Pancreas (tissue), 10 donors: ENCODE results near the gene TSSK2. TPM values are rescaled to one million over a fixed set of nuclear protein-coding genes. Genes with fewer than 3 reads are reported as not detected.

Source experiments
- ATAC-seq, 4 donors: fragments of 200-7000 bp; cut with Tn5 transposase; one replicate each; pipeline versions ENCODE4 v1.8.0 to v1.9.1; 2020; ENCODE audit warnings: mild to moderate bottlenecking in 4 of 4, moderate library complexity in 4 of 4
- DNase-seq, 6 donors: peaks; one replicate each; pipeline ENCODE4 v3.0.0-alpha.2; 2020
- FAIRE-seq: peaks from 2 replicates; lab custom pipeline; 2012; peaks lifted over from hg19 to GRCh38; lab: Jason Lieb, UNC
- H3K27ac ChIP-seq, 4 donors: fragments of 200-600 bp; sonication (generic); 1 replicate in 3 of 4; 2 replicates in 1 of 4; pipeline versions ENCODE4 v1.5.0 to v1.8.0; 2020
- H3K27me3 ChIP-seq, 4 donors: fragments of 200-600 bp; one replicate each; pipeline ENCODE4 v1.8.0; 2021
- H3K36me3 ChIP-seq, 3 donors: fragments of 200-600 bp; sonication (generic) in 1 of 3; one replicate each; pipeline versions ENCODE4 v1.5.0 to v1.8.0; 2020 to 2021
- H3K4me1 ChIP-seq, 3 donors: fragments of 200-600 bp; one replicate each; pipeline ENCODE4 v1.8.0; 2021
- H3K4me3 ChIP-seq, 4 donors: fragments of 200-600 bp; sonication (generic) in 2 of 4; one replicate each; pipeline versions ENCODE4 v1.5.0 to v1.8.0; 2020 to 2021
- H3K9me3 ChIP-seq, 4 donors: fragments of 200-600 bp; one replicate each; pipeline ENCODE4 v1.8.0; 2021
- CTCF ChIP-seq, 4 donors: fragments of 200-600 bp; sonication (generic) in 3 of 4; IDR thresholded peaks; one replicate each; pipeline versions ENCODE4 v1.5.0 to v1.8.0; 2021; ENCODE audit warnings: antibody characterized with exemption in 4 of 4
- WGBS, 2 donors: extraction: QIAGEN DNeasy Blood & Tissue Kit; methylation state at CpG; one replicate each; pipeline ENCODE4 v1.1.7; 2013; 5-methylcytosine and 5-hydroxymethylcytosine counted together
- intact Hi-C, 3 donors: fragments of 100-400 bp; cut with DNase I; formaldehyde crosslinking; loops; one replicate each; pipeline versions ENCODE4 v1.11.1 to v1.14.2; 2022
- polyA plus RNA-seq, 2 donors: library from polyadenylated mRNA; stranded (reverse); fragments of 200-250 nt; gene quantifications; one replicate each; pipeline ENCODE4 v1.2.3, GENCODE V29; 2013
- total RNA-seq, 6 donors: library from RNA; stranded (reverse); fragmentation: NEBNext Ultra II Directional in 4 of 6; extraction: Animal tissue kit (Norgen Biotek cat#: 25700) in 4 of 6; gene quantifications; one replicate each; pipeline versions ENCODE4 v1.2.1 to v1.2.4, GENCODE V29; 2021 to 2023
- donor health status: healthy with polysubstance abuse.
- donor health status: DM: no; HTN: no; CAD: no; lungs with moderate emphysema.
- donor health status: DM: no; HTN: no; CAD: no.
- donor health status: control.
- donor health status: control.
- donor health status: Bipolar disorder and iron deficiency.
- donor health status: DM: yes; HTN: yes; CAD: no.
- donor health status: DM: no; HTN: no; CAD: no.
- donor health status: DM: no; HTN: no; CAD: no.
- donor health status: DM: yes; HTN: yes; CAD: no.

Gene TSSK2
- total and polyA plus RNA-seq, 8 donors: 0.08 to 0.31 (median 0.18) TPM; not detected in 4

GRCh38 chr22:19119949-19120348, 11.2 kb upstream of the TSSK2 start:
- ATAC-seq (no peak), FAIRE-seq (no peak)

GRCh38 chr22:19120829-19121630, 10.1 kb upstream of the TSSK2 start:
- Histone ChIP-seq H3K27me3 (no peaks in the 10 kb centered on the region), H3K9me3 (no peaks in the 10 kb centered on the region), H3K4me3 (peak overlapping the region; percentile 65 to 89 (median 82)), H3K27ac (peak overlapping the region; percentile 90 to 96 (median 94)), H3K36me3 (no peaks in the 10 kb centered on the region), H3K4me1 (peaks cover 13 to 45% (median 30%) of the 10 kb centered on the region in 3 donors)
- DNase-seq (peak in 5 of 6 donors; percentile 65 to 81 (median 71)), ATAC-seq (peak; percentile 42 to 63 (median 56)), FAIRE-seq (no peak)
- 4 to 5% methylated on average over 23 of the region's 23 CpGs for WGBS, 2 donors
- intact Hi-C loops: no loop called here
- TF ChIP-seq CTCF (IDR thresholded peaks at IDR 0.05): no peak

More at GRCh38 chr22:19119949-19120348, 11.2 kb upstream of the TSSK2 start:
- 51 to 56% methylated on average over 8 of the region's 8 CpGs for WGBS, 2 donors
- H3K9me3 ChIP-seq: no peaks in the 10 kb centered on the region
- H3K27ac ChIP-seq: peak overlapping the region in 3 of 4 donors; percentile 90 to 96 (median 94)
- intact Hi-C loops: no loop called here
- H3K36me3 ChIP-seq: no peaks in the 10 kb centered on the region
- no peak overlapping the region for H3K4me3 ChIP-seq
- peaks cover 13 to 45% (median 30%) of the 10 kb centered on the region in 3 donors for H3K4me1 ChIP-seq
- no peaks in the 10 kb centered on the region for H3K27me3 ChIP-seq
- no peak for DNase-seq
- TF ChIP-seq CTCF (IDR thresholded peaks at IDR 0.05): no peak

- Histone ChIP-seq H3K4me1 (peaks cover 13 to 44% (median 30%) of the 10 kb centered on the region in 3 donors), H3K36me3 (no peaks in the 10 kb centered on the region), H3K27me3 (no peaks in the 10 kb centered on the region), H3K9me3 (no peaks in the 10 kb centered on the region), H3K4me3 (peak overlapping the region; percentile 65 to 89 (median 82)), H3K27ac (peak overlapping the region; percentile 90 to 96 (median 94))
- intact Hi-C loops: no loop called here
- TF ChIP-seq CTCF (IDR thresholded peaks at IDR 0.05): no peak
- DNase-seq (peak; percentile 67 to 91 (median 77)), ATAC-seq (peak; percentile 49 to 62 (median 61)), FAIRE-seq (no peak)
- WGBS, 2 donors: 0 to 1% methylated on average over 26 to 47 of the region's 47 CpGs
Observed at GRCh38 chr22:19121631-19122142, 9.4 kb upstream of the TSSK2 start.

GRCh38 chr22:19122143-19122751, 8.9 kb upstream of the TSSK2 start, which contains the start of gene DGCR2:
TSS of gene DGCR2 (minus strand) at chr22:19122412. CDS start at chr22:19122206, 206 bp downstream.
- Histone ChIP-seq H3K4me3 (peak within 1 kb of the TSS; percentile 65 to 89 (median 82)), H3K4me1 (peaks cover 13 to 38% (median 25%) of the 10 kb centered on the region in 3 donors), H3K36me3 (no peaks in the 10 kb centered on the region), H3K27me3 (no peaks in the 10 kb centered on the region), H3K9me3 (no peaks in the 10 kb centered on the region), H3K27ac (peak within 1 kb of the TSS; percentile 90 to 96 (median 94))
- intact Hi-C loops: no loop called here
- DNase-seq (peak; percentile 96 to 99 (median 98)), ATAC-seq (peak; percentile 85 to 94 (median 88)), FAIRE-seq (no peak)
- TF ChIP-seq CTCF (IDR thresholded peaks at IDR 0.05): no peak
- WGBS, 2 donors: 1% methylated on average over 50 to 67 of the region's 67 CpGs
